Astrocyte (in vitro differentiated cells and primary cell): ENCODE results near the gene FH.

ENCODE experiments used
- EZH2 ChIP-seq: IDR thresholded peaks from 2 replicates; pipeline ENCODE4 v1.6.1; 2012; ENCODE audit warnings: mild to moderate bottlenecking, low read length, inconsistent platforms; ENCODE audit not compliant: insufficient read depth
- TF ChIP-seq, protein P1 (sequence below): IDR thresholded peaks from 2 replicates; pipeline ENCODE4 v1.5.1; 2011; ENCODE audit warnings: low read depth, mild to moderate bottlenecking, inconsistent platforms, low read length, moderate library complexity; ENCODE audit not compliant: insufficient read depth

DNA sequence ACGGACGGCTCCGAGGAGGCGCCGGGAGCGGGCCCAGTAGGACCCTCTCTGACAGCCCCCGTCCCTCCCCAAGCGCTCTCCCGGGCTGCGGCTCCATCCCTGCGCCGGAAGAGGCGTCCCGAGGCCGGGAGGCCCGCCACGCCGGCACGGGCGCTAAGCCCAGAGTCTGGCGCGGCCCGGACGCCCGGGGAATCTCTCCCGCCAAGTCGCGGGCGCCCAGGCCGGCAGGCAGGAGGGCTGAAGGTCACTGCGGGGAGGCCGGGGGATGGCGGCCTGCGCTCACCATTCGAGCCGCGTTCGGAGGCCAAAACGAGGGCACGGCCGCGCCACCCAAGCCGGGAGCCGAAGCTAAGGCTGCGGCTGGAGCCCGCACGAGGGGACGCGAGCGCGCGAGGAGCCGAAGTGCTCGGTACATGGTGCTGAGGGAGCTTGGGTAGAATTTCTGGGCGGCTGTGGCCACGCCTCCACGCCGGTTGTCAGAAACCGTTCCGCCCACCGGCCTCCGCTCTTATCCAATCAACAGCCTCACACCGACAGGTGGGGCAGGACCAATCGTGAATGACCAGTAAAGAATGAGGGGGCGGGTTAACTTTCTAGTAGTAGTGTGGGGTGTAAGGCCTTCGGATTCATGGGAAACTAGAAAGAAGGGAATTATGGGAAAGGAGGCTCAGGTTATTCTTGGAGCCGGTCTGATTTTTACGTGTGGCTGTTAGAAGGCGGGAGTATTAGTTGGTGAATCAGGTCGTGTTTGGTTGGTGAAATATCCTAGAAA, at the start of gene FH:
- TF ChIP-seq, protein P1, sequence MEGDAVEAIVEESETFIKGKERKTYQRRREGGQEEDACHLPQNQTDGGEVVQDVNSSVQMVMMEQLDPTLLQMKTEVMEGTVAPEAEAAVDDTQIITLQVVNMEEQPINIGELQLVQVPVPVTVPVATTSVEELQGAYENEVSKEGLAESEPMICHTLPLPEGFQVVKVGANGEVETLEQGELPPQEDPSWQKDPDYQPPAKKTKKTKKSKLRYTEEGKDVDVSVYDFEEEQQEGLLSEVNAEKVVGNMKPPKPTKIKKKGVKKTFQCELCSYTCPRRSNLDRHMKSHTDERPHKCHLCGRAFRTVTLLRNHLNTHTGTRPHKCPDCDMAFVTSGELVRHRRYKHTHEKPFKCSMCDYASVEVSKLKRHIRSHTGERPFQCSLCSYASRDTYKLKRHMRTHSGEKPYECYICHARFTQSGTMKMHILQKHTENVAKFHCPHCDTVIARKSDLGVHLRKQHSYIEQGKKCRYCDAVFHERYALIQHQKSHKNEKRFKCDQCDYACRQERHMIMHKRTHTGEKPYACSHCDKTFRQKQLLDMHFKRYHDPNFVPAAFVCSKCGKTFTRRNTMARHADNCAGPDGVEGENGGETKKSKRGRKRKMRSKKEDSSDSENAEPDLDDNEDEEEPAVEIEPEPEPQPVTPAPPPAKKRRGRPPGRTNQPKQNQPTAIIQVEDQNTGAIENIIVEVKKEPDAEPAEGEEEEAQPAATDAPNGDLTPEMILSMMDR = no peak
- TF ChIP-seq EZH2 = no peak
